ENCODE results near the gene AP1B1.

The AP1B1 gene

GRCh38 chr22:29290061-29290460 is 98.3 kb downstream of the AP1B1 start:
- no peak for DNase-seq

DNA sequence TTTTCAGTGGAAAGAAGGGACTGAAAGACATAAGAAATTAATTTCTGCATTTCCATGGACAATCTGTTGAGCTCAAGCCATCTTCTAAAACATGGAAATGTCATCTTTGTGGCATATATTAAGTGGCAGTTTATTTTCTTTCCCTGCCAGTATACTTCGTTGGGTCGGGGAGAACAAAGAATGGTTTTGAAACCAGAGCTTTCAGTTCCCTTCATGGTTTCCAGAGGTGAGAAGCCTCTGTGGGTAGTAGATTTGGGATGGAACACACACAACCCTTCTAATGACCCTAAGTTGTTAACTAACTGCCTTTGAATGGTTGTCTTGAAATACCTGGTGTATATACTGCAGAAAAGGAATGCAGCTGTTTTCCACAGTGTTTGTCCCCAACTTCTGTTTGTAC is 99.5 kb downstream of the AP1B1 start:
- DNase-seq: no peak

DNA sequence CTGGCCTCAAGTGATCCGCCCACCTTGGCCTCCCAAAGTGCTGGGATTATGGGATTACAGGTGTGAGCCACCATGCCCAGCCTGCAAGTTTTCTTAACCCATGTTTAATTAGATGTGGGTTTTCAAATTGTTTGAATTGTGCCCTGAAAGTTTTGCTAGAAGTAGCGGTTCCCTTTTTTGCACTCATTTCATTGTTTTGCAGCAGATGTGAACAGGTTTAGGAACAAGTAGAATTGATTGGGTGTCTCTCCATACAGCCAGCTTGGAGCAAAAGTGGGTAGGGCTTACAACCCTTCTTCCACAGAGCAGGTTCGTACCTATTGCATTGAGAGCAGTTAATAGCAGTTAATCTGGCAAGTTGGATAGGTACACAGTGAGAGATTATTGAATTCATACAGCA is 104.2 kb downstream of the AP1B1 start:
- no peak for DNase-seq

- DNase-seq: no peak
These were observed 110.4 kb downstream of the AP1B1 start for GRCh38 chr22:29277927-29278326.

Data from NCI-H2029 treated with DMSO at 0.1 percent for 48 hours (cell line).